ENCODE results near the gene NKD1. TPM values are rescaled to one million over a fixed set of nuclear protein-coding genes. Genes with fewer than 3 reads are reported as not detected.

NKD1 gene
- polyA plus RNA-seq, 3 donors, result 10.0 to 13.5 (median 11.0) TPM

DNA sequence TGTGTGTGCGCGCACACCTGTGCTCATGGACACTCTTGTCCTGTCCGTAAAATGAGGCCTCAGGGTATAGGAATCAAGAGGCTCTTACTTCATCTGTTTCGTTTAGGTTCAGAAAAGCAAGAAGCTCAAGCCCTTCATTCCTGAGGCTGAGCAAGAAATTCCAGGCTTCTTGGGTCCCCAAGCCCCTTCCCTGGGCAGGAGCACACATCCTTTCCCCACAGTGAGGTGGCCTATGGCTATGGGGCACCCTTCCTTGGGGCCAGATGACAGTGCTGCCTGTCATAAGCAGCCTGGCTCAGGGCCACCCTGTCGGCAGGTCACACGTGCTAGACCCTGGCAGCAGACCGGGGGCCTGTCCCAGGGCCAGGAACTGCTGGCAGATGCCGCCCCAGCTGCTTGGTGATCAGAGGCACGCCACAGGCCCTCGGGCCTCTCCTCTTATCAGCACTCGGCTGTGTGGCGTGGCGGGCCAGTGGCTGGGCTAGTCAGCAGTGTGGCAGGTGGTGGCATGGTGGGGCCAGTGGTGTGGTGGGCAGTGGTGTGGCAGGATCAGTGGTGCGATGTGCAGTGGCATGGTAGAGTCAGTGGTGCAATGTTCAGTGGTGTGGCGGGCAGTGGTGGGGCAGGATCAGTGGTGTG is 50.2 kb downstream of the NKD1 start:
- DNase-seq, result no peak

DNA sequence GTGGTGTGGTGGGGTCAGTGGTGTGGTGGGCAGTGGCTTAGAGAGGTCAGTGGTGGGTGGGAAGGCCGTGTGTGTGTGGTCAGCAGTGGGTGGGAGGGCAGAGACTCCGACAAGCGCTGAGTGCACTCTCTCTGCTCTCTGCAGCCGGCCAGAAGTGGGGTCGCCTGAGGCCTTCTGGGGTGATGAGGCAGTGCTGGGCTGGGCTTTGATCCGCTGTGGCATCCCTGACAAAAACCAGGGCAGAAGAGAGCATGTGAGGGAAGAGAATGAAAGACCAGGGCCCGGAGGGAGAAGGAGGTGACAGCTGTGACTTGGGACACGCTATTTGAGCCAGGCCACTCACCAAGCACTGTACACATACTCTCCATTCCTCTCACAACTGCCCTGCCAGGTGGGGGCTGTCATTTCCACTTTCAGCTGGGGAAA is 50.8 kb downstream of the NKD1 start:
- no peak for DNase-seq

GRCh38 chr16:50599494-50599893 is 51.3 kb downstream of the NKD1 start:
- no peak for DNase-seq

- no peak for DNase-seq
These were observed 52.5 kb downstream of the NKD1 start for GRCh38 chr16:50600582-50601283.

DNA sequence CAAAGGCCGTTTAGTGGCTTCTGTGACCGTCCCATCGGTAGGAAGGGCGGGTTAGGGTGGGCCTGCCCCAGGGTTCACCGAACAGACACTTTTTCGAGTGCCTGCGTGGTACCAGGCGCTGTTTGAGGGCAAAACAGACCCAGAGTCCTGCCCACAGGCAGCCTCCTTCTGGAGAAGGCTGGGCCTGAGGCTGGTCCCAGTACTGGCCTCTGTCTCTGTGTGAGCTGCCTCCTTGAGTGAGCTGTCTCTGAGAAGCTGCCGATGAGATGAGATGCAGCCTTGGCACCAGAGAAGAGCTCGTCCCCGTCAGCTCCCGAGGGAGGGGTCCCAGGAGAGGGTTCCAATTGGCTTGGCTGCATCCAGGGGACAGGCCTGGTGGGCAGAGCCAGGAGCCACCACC is 53.1 kb downstream of the NKD1 start:
- no peak for DNase-seq

GRCh38 chr16:50602126-50602525 is 53.9 kb downstream of the NKD1 start:
- DNase-seq, result no peak

GRCh38 chr16:50602531-50603205 is 54.5 kb downstream of the NKD1 start:
- no peak for DNase-seq

- no peak for DNase-seq
These were observed 55.2 kb downstream of the NKD1 start for GRCh38 chr16:50603206-50604064.

DNA sequence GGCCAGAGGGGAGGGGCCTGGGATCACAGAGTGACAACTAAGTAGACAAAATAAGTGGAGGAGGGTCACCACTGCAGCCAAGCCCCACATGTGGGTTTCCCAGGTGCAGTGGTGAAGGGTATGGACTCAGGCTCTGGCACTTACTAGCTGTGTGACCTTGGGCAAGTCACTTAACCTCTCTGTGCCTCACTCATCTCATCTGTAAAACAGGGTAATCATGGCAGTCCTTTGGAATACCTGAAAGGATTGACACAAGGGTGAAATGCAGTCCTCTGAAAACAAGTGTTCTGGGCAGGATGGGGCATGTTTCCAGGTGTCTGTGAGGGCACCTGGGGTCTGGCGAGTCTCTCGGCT is 55.8 kb downstream of the NKD1 start:
- DNase-seq, result no peak

DNA sequence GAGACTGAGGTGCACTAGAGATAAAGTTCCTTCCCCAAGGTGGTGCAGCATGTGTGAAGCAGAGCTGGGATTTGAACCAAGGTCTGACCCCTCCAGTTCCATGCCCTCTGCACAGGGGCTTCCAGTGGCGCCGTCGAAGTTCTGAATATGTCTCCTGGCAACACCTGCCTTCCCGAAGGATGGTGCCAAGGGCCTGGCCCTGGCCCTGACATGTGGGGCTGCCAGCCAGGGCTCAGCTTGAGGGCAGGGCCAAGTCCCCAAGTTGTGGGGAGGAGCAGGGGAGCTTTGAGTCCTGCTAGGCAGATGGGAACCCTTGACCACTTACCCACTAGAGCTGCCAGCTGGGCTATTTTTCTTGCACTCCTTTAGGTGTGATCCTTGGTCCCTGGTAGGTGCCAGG is 56.4 kb downstream of the NKD1 start:
- no peak for DNase-seq

- DNase-seq, result no peak
These were observed 57.7 kb downstream of the NKD1 start for GRCh38 chr16:50605733-50606430.

DNA sequence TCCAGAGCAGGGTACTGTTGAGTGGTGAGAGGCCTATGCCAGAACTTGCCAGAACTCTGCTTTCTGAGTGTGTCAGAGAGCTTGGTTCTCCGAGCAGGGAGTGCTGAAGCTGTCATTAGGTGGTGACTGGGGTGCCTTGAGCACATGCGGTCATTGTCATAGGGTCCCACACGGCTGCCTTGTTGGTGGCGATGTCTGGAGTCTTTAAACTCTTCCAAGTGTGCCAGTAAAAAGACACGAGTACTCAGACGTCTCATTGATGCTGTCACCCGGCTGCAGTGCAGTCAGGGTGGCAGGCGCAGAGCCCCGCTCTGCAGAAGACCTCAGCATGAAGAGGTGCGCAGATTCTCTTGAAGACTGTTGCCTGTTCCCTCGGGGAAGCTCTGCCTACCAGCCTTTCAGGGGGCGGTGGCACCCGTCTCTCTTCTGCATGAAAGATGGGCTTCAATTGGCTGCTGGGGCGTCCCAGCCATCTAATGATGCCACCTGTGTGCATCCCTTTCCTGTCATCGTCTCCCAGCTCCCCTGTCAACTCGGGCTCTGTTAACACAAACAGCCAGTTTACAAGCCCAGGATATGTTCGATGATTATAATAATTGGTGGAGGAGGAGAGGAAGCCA is 58.3 kb downstream of the NKD1 start:
- DNase-seq, result no peak

GRCh38 chr16:50607051-50607431 is 58.8 kb downstream of the NKD1 start:
- no peak for DNase-seq

DNA sequence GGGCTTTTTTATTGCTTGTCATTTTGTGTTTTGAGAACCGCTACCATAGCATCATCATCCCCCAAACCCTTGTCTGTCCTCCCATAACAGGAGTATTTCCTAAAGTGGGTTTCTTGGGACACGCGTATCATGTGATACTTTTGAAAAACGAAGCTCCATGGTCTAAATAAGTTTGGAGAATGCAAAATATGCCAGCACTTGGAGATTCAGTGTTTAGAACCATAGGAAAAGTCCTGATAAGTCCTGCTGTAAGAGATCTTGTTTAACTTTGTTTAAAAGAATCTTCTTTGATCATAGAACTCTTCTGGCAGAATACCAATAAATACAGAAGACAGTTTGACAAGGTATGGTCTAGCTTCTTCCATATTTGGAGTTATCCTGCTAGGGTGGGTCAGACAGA is 59.3 kb downstream of the NKD1 start:
- DNase-seq, result no peak

DNA sequence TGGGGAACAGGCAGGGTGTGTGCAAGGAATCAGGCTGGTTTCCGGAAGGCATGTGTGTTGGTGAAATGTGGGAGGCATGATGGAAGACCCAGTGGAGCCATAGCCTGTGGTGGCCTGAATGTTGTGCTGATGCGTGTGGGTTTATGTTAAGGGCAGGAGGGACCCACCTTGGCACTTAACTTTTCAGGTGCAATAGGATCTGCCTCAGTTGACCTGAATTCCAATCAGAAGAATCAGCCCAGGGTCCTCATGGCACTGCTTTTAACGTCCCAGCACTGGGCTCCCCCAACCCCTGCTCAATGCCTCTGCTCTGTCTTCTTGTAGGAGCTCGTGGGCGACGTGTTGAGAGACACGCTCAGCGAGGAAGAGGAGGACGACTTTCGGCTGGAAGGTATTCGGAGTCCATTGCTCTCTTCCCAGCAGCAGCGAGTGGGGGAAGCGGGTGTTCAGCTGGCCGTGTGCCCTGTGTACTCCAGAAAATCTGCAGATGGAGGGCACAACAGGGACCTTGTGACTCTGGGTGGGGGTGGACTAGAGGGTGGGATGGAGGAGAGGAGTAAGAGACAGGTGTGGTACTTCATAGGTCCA is 59.9 kb downstream of the NKD1 start:
- no peak for DNase-seq

GRCh38 chr16:50609049-50609448 is 60.9 kb downstream of the NKD1 start:
- DNase-seq, result no peak

DNA sequence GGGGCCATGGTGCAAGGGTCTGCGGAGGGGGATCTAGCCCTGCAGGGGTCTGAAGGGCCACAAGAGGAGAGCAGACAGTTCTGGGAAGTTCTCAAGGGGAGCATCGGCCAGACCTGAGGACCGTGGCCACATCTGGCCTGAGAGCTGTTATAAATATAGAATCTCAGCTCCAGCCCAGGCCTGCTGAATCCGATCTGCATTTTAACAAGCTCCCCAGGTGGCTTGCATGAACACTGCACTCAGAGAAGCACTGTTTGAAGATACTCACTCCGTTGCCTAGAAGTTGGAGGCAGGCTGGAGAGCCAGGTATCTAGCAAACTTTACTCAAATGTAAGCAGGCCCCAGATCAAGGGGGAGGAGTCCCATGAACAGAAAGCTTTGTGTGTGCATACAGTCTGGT is 61.3 kb downstream of the NKD1 start:
- no peak for DNase-seq

DNA sequence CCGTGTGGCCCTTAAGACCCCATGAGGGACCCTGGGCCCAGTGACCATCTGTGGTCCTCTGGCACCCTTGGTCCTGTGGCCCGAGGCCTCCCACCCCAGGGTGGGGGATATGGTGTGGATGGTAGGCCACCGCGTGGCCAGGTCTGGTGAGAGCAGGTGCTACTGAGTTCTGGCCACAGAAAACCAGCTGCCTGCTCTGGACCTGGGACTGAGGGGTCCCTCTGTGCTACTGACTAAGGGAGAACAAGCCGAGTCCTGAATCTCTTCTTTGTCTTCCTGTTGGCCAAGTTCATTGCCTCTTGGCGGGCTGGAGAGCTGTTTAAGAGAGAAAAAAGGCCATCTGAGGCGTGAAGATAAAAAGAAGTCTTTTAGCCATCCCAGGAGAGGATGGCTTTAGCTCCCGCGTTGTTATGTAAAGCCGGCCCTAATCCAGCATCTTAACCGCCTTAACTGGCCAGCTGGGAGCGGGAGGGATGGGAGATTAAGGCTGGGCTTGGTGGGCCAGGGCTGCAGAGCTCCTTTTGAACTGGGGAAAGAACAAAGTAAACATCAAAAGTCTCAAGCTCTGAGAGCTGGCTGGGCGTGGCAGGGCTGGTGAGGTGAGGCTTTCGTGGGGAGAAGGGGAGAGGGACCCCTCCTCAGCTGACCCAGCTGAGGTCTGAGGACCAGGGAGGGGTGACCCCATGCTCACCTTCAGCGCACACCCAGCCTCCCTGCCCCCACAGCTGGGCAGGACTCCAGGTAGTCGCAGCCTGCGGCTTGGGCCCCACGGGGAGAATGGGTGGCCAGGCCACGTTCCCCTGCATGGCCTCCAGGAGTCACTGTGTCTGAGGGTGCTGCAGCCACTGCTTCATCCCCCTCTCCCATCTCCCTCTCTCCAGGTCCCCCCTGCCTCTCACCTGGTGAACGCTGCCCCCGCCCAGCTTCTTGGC is 62.4 kb downstream of the NKD1 start:
- no peak for DNase-seq

GRCh38 chr16:50611332-50611934 is 63.2 kb downstream of the NKD1 start:
- no peak for DNase-seq
